K562 (cell line): ENCODE data around the gene ZNF77. TPM values are rescaled to one million over a fixed set of nuclear protein-coding genes. Genes with fewer than 3 reads are reported as not detected.
A peak's percentile ranks its signal among the peaks of the same experiment; 100 is the strongest.

Experiments
- CCNT2 ChIP-seq: IDR thresholded peaks from 2 replicates; pipeline ENCODE4 v1.6.1; 2011; ENCODE audit warnings: borderline replicate concordance, low read depth, mild to moderate bottlenecking, moderate library complexity, mixed read lengths, low read length; ENCODE audit not compliant: insufficient read length; ENCODE audit errors: extremely low read depth
- ERF ChIP-seq: fragments of 450-650 bp; formaldehyde crosslinking; IDR thresholded peaks from 2 replicates; pipeline ENCODE4 v1.4.0; 2020; ENCODE audit warnings: mild to moderate bottlenecking, mixed read lengths
- EZH2 ChIP-seq: IDR thresholded peaks from 2 replicates; pipeline ENCODE4 v1.6.1; 2012; ENCODE audit warnings: low read depth, mild to moderate bottlenecking, inconsistent platforms, low read length, borderline replicate concordance
- FOXM1 ChIP-seq, 2 experiments: fragments of 450-650 bp in 1 of 2; sonication (generic) in 1 of 2; formaldehyde crosslinking in 1 of 2; IDR thresholded peaks; 2 replicates each; pipeline versions ENCODE4 v1.6.1 to v1.9.0; 2017 to 2022; ENCODE audit warnings: low read depth in 2 of 2, mild to moderate bottlenecking in 2 of 2, missing genetic modification reagents in 1 of 2, moderate library complexity in 1 of 2
- GTF3C2 ChIP-seq: IDR thresholded peaks from 3 replicates; pipeline ENCODE4 v1.6.1; 2011; ENCODE audit warnings: borderline replicate concordance, mild to moderate bottlenecking, moderate library complexity; ENCODE audit not compliant: insufficient read length; ENCODE audit errors: extremely low read depth
- ID3 ChIP-seq, 2 experiments: fragments of 250-450 bp in 1 of 2; fragments of 450-650 bp in 1 of 2; sonication (Bioruptor Pico) in 1 of 2; IDR thresholded peaks; 2 replicates each; pipeline versions ENCODE4 v1.6.1 to v1.8.0; 2016 to 2021; ENCODE audit warnings: mild to moderate bottlenecking in 2 of 2, moderate library complexity in 2 of 2, missing compliant biosample characterization in 1 of 2, missing genetic modification characterization in 1 of 2
- MNT ChIP-seq, 2 experiments: fragments of 450-650 bp; conservative IDR thresholded peaks; 2 replicates each; pipeline ENCODE4 v1.6.1; 2017; ENCODE audit warnings: mild to moderate bottlenecking in 2 of 2, moderate library complexity in 2 of 2
- NCOA1 ChIP-seq: fragments of 450-650 bp; IDR thresholded peaks from 2 replicates; pipeline ENCODE4 v1.6.1; 2016; ENCODE audit warnings: low read depth
- NFE2 ChIP-seq: IDR thresholded peaks from 2 replicates; pipeline ENCODE4 v1.6.1; 2014; ENCODE audit warnings: antibody characterized with exemption, low read depth
- PRPF4 ChIP-seq: fragments of 200-400 bp; formaldehyde crosslinking; IDR thresholded peaks from one replicate; pipeline ENCODE4 v1.6.1; 2017; ENCODE audit warnings: low read length, low read depth, mild to moderate bottlenecking; ENCODE audit not compliant: insufficient read depth, poor library complexity, severe bottlenecking
- USF1 ChIP-seq: sonication (generic); formaldehyde crosslinking; IDR thresholded peaks from 2 replicates; pipeline ENCODE4 v1.9.0; 2022; ENCODE audit warnings: mild to moderate bottlenecking, missing genetic modification reagents
- VEZF1 ChIP-seq: fragments of 200-800 bp; sonication (Bioruptor generic); IDR thresholded peaks from 2 replicates; pipeline ENCODE4 v1.6.1; 2017; ENCODE audit warnings: missing genetic modification characterization, missing compliant biosample characterization
- ZBED1 ChIP-seq: IDR thresholded peaks from 2 replicates; pipeline ENCODE4 v1.6.1; 2014
- ZBTB9 ChIP-seq: fragments of 450-650 bp; formaldehyde crosslinking; IDR thresholded peaks from 2 replicates; pipeline ENCODE4 v1.4.0; 2020; ENCODE audit warnings: mild to moderate bottlenecking, moderate library complexity
- ZNF354B ChIP-seq: fragments of 250-450 bp; sonication (Bioruptor Pico); IDR thresholded peaks from 2 replicates; pipeline ENCODE4 v1.4.0; 2020
- ZNF696 ChIP-seq: fragments of 250-450 bp; sonication (Bioruptor Pico); conservative IDR thresholded peaks from 2 replicates; pipeline ENCODE4 v1.4.0; 2020; ENCODE audit warnings: mild to moderate bottlenecking, moderate library complexity
- polyA plus RNA-seq, 8 experiments: library from polyadenylated mRNA; depleted of rRNA in 4 of 8; stranded (reverse) in 5 of 8; unstranded in 3 of 8; fragments of >200 nt; fragmentation: Nextera tagmentation in 2 of 8; fragmentation: Illumina TruSeq in 1 of 8; extraction: Ambion mirVana in 2 of 8; extraction: Trizol in 1 of 8; gene quantifications; 2 replicates each; pipeline versions ENCODE4 v1.2.1 to v1.2.3, GENCODE V29; 2011 to 2014; ENCODE audit warnings: inconsistent platforms in 1 of 8, missing spikeins in 1 of 8
- total RNA-seq, 7 experiments: library from RNA; depleted of rRNA in 6 of 7; stranded (reverse); fragments of >200 nt in 6 of 7; fragmentation: Illumina TruSeq in 2 of 7; extraction: Trizol in 2 of 7; gene quantifications; 2 replicates each; pipeline versions ENCODE4 v1.2.1 to v1.2.3, GENCODE V29; 2011 to 2021; ENCODE audit warnings: low replicate concordance in 1 of 7

Gene ZNF77
- total and polyA plus RNA-seq, 9 of the 15 experiments (the other 6 are each of a cell fraction or from before 2014, with no cell fraction given) = 4.3 to 14.5 (median 7.7) TPM

GRCh38 chr19:2949939-2950285 lies 5.1 kb upstream of the ZNF77 start (continued):
- TF ChIP-seq GTF3C2 = no peak
- TF ChIP-seq NFE2 = peak; percentile 59
- peak; percentile 68 for TF ChIP-seq VEZF1 (CRISPR knock-in tag)
- no peak for TF ChIP-seq USF1 (CRISPR knock-in tag)
- TF ChIP-seq ZBTB9 (CRISPR knock-in tag) = no peak
- no peak for TF ChIP-seq PRPF4
- no peak for TF ChIP-seq ZNF696
- peak; percentile 95 for TF ChIP-seq FOXM1 (IDR thresholded peaks at IDR 0.05; ENCODE audit: low read depth)
- TF ChIP-seq FOXM1 (CRISPR knock-in tag; IDR thresholded peaks at IDR 0.05; ENCODE audit: low read depth) = no peak
- no peak for TF ChIP-seq ZNF354B (CRISPR knock-in tag)
- peak; percentile 86; the same call in 1 of the 2 replicates for TF ChIP-seq ZBED1
- TF ChIP-seq ID3 (CRISPR knock-in tag; IDR thresholded peaks at IDR 0.05) = no peak
- peak; percentile 89 for TF ChIP-seq ID3 (tag; IDR thresholded peaks at IDR 0.05)
- TF ChIP-seq CCNT2 = peak; percentile 97
- peak; percentile 50 to 88; a peak in 3 of 4 replicates for TF ChIP-seq MNT (conservative IDR thresholded peaks at IDR 0.05)
- no peak for TF ChIP-seq EZH2
- peak; percentile 92 for TF ChIP-seq NCOA1
- TF ChIP-seq ERF (CRISPR knock-in tag) = 0 out of 2 replicates have a peak, but pooled peaks have one; percentile 39
